Left lung (tissue), 14 donors: ENCODE measurements around the gene MPC2. TPM values are rescaled to one million over a fixed set of nuclear protein-coding genes. Genes with fewer than 3 reads are reported as not detected.

Source experiments
- ATAC-seq: fragments of 200-7000 bp; cut with Tn5 transposase; one replicate; pipeline ENCODE4 v1.9.1; 2020; ENCODE audit warnings: moderate library complexity
- DNase-seq, 4 donors: peaks; one replicate each; pipeline ENCODE4 v3.0.0-alpha.2; 2013 to 2020
- H3K27ac ChIP-seq, 2 donors: fragments of 200-600 bp; sonication (generic) in 1 of 2; one replicate each; pipeline versions ENCODE4 v1.5.0 to v1.8.0; 2020 to 2021
- H3K27me3 ChIP-seq, 2 donors: fragments of 200-600 bp; sonication (generic) in 1 of 2; one replicate each; pipeline versions ENCODE4 v1.5.0 to v1.8.0; 2020 to 2021
- H3K36me3 ChIP-seq, 2 donors: fragments of 200-600 bp; sonication (generic) in 1 of 2; one replicate each; pipeline versions ENCODE4 v1.5.0 to v1.8.0; 2020 to 2021
- H3K4me1 ChIP-seq, 2 donors: fragments of 200-600 bp; one replicate each; pipeline ENCODE4 v1.8.0; 2021
- H3K4me3 ChIP-seq, 2 donors: fragments of 200-600 bp; sonication (generic) in 1 of 2; one replicate each; pipeline versions ENCODE4 v1.5.0 to v1.8.0; 2020 to 2021; ENCODE audit warnings: mild to moderate bottlenecking in 1 of 2
- H3K9me3 ChIP-seq, 2 donors: fragments of 200-600 bp; sonication (generic) in 1 of 2; one replicate each; pipeline versions ENCODE4 v1.5.0 to v1.8.0; 2020 to 2021
- CTCF ChIP-seq, 2 donors: fragments of 200-600 bp; sonication (generic) in 1 of 2; IDR thresholded peaks; one replicate each; pipeline versions ENCODE4 v1.5.0 to v1.8.0; 2021; ENCODE audit warnings: antibody characterized with exemption in 2 of 2
- intact Hi-C, 2 donors: fragments of 100-400 bp; cut with DNase I; formaldehyde crosslinking; loops; one replicate each; pipeline versions ENCODE4 v1.11.2 to v1.14.2; 2022
- long read RNA-seq, 12 donors: library from polyadenylated mRNA in 2 of 12; unstranded in 2 of 12; transcript quantifications; one replicate each; pipeline ENCODE4 v2.0.0 and lab custom pipeline, GENCODE V29; 2019 to 2026
- polyA plus RNA-seq, 6 donors: library from polyadenylated mRNA; unstranded; fragments of 120-200 nt; gene quantifications; one replicate each; pipeline ENCODE4 v1.2.1, GENCODE V29; 2013; ENCODE audit not compliant: insufficient read length in 6 of 6
- total RNA-seq, 2 donors: library from RNA; stranded (reverse); fragmentation: NEBNext Ultra II Directional; extraction: Animal tissue kit (Norgen Biotek cat#: 25700); gene quantifications; one replicate each; pipeline ENCODE4 v1.2.1, GENCODE V29; 2021
- donor health status: DM: no; HTN: yes; CAD: no.
- donor health status: DM: no; HTN: no; CAD: no.

The MPC2 gene
- total RNA-seq (10 to 100 TPM; 51.8 to 54.0 TPM), polyA plus RNA-seq (10 to 100 TPM; 44.0 to 59.2 (median 46.0) TPM)
- long read RNA-seq, donor 1, transcript MPC2-202 (5 exons, 2,177 nt), result major isoform, 45 of 80 reads
- long read RNA-seq, donor 1, partial matches to known transcripts, result 35 of 80 reads
- long read RNA-seq, donor 1, other reads (novel, unspliced or antisense), result 0 of 80 reads
- long read RNA-seq, donor 2, transcript MPC2-202 (5 exons, 2,177 nt), result major isoform, 39 of 73 reads
- long read RNA-seq, donor 2, partial matches to known transcripts, result 34 of 73 reads
- long read RNA-seq, donor 2, other reads (novel, unspliced or antisense), result 0 of 73 reads
- long read RNA-seq, donor 3, transcript MPC2-202 (5 exons, 2,177 nt), result major isoform, 39 of 48 reads
- long read RNA-seq, donor 3, partial matches to known transcripts, result 9 of 48 reads
- long read RNA-seq, donor 3, other reads (novel, unspliced or antisense), result 0 of 48 reads
- long read RNA-seq, donor 4, transcript MPC2-202 (5 exons, 2,177 nt), result major isoform, 64 of 68 reads
- long read RNA-seq, donor 4, partial matches to known transcripts, result 3 of 68 reads
- long read RNA-seq, donor 4, other reads (novel, unspliced or antisense), result 1 of 68 reads
- long read RNA-seq, donor 5, transcript MPC2-202 (5 exons, 2,177 nt), result major isoform, 38 of 96 reads
- long read RNA-seq, donor 5, partial matches to known transcripts, result 57 of 96 reads
- long read RNA-seq, donor 5, other reads (novel, unspliced or antisense), result 0 of 96 reads
- long read RNA-seq, donor 6, transcript MPC2-202 (5 exons, 2,177 nt), result major isoform, 55 of 89 reads
- long read RNA-seq, donor 6, partial matches to known transcripts, result 34 of 89 reads
- long read RNA-seq, donor 6, other reads (novel, unspliced or antisense), result 0 of 89 reads
- long read RNA-seq, donor 7, transcript MPC2-202 (5 exons, 2,177 nt), result major isoform, 17 of 17 reads
- long read RNA-seq, donor 7, partial matches to known transcripts, result 0 of 17 reads
- long read RNA-seq, donor 7, other reads (novel, unspliced or antisense), result 0 of 17 reads
- long read RNA-seq, donor 8, transcript MPC2-202 (5 exons, 2,177 nt), result major isoform, 19 of 46 reads
- long read RNA-seq, donor 8, partial matches to known transcripts, result 27 of 46 reads
- long read RNA-seq, donor 8, other reads (novel, unspliced or antisense), result 0 of 46 reads
- long read RNA-seq, donor 9, result 0 reads
- long read RNA-seq, donor 10, transcript MPC2-202 (5 exons, 2,177 nt), result major isoform, 75 of 78 reads
- long read RNA-seq, donor 10, partial matches to known transcripts, result 0 of 78 reads
- long read RNA-seq, donor 10, other reads (novel, unspliced or antisense), result 3 of 78 reads
- long read RNA-seq, donor 11, transcript MPC2-202 (5 exons, 2,177 nt), result major isoform, 96 of 133 reads
- long read RNA-seq, donor 11, partial matches to known transcripts, result 37 of 133 reads
- long read RNA-seq, donor 11, other reads (novel, unspliced or antisense), result 0 of 133 reads
- long read RNA-seq, donor 12, transcript MPC2-202 (5 exons, 2,177 nt), result major isoform, 34 of 40 reads
- long read RNA-seq, donor 12, partial matches to known transcripts, result 6 of 40 reads
- long read RNA-seq, donor 12, other reads (novel, unspliced or antisense), result 0 of 40 reads

- Histone ChIP-seq H3K27ac (peak within 1 kb of the TSS; percentile 98), H3K36me3 (no peaks in the 10 kb centered on the region), H3K27me3 (no peaks in the 10 kb centered on the region), H3K9me3 (no peaks in the 10 kb centered on the region), H3K4me3 (peak within 1 kb of the TSS; percentile 71 to 90), H3K4me1 (peaks cover 0 to 49% of the 10 kb centered on the region in 2 donors)
- DNase-seq (peak; percentile 73 to 89 (median 81)), ATAC-seq (peak; percentile 51)
- TF ChIP-seq CTCF (IDR thresholded peaks at IDR 0.05), result no peak
- intact Hi-C loops, result no loop called here
Observed at GRCh38 chr1:167936930-167937708, at the start of gene MPC2. TSS of gene MPC2 (minus strand) at chr1:167937072. CDS start at chr1:167935841, 1,231 bp downstream.

- DNase-seq, result no peak
- intact Hi-C loops, result no loop called here
- H3K4me3 ChIP-seq, result no peak overlapping the region
- H3K9me3 ChIP-seq, result no peaks in the 10 kb centered on the region
- H3K36me3 ChIP-seq, result peaks cover 0 to 5% of the 10 kb centered on the region in 2 donors
- no peaks in the 10 kb centered on the region for H3K27me3 ChIP-seq
- TF ChIP-seq CTCF (IDR thresholded peaks at IDR 0.05), result no peak
- no peak overlapping the region for H3K27ac ChIP-seq
- H3K4me1 ChIP-seq, result peaks cover 0 to 6% of the 10 kb centered on the region in 2 donors
- no peak for ATAC-seq
Observed at GRCh38 chr1:167984886-167985489, 48.1 kb upstream of the MPC2 start.

GRCh38 chr1:167983797-167984420 is 47.0 kb upstream of the MPC2 start:
- no peak for TF ChIP-seq CTCF (IDR thresholded peaks at IDR 0.05)
- intact Hi-C loops, result no loop called here
- Histone ChIP-seq H3K36me3 (peaks cover 0 to 10% of the 10 kb centered on the region in 2 donors), H3K27ac (no peak overlapping the region), H3K27me3 (no peaks in the 10 kb centered on the region), H3K9me3 (no peaks in the 10 kb centered on the region), H3K4me1 (peaks cover 0 to 6% of the 10 kb centered on the region in 2 donors), H3K4me3 (no peak overlapping the region)
- peak in 1 of 4 donors; percentile 15 for DNase-seq
- peak; percentile 55 for ATAC-seq
